NT2/D1 (cell line): ENCODE data around the gene BAZ1A.

Experiments
- SUZ12 ChIP-seq: IDR thresholded peaks from 2 replicates; pipeline ENCODE4 v1.6.1; 2011; ENCODE audit not compliant: insufficient read length, insufficient read depth; ENCODE audit errors: extremely low read depth
- YY1 ChIP-seq: IDR thresholded peaks from 2 replicates; pipeline ENCODE4 v1.6.1; 2011; ENCODE audit not compliant: insufficient read length, insufficient read depth
- ZNF274 ChIP-seq: IDR thresholded peaks from 2 replicates; pipeline ENCODE4 v1.6.1; 2011; ENCODE audit warnings: mild to moderate bottlenecking, low read depth, low read length

DNA sequence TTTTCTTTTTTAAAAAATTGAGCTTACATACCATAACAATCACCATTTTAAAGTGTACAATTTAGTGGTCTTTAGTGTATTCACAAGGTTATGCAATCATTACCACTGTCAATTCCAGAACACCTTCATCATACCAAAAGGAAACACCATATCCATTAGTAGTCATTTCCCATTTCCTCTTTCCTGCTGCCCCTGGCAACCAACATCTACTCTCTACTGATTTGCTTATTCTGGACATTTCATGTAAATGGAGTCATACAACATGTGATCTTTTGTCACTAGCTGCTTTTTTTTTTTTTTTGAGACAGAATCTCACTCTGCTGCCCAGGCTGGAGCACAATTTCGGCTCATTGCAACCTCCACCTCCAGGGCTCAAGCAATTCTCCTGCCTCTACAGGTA, 93.9 kb downstream of the BAZ1A start:
- TF ChIP-seq YY1 (no peak), SUZ12 (no peak), ZNF274 (no peak)
